HCT116 (cell line): ENCODE data around the gene NECTIN3.

Source experiments
- CEBPB ChIP-seq: IDR thresholded peaks from 2 replicates; pipeline ENCODE4 v1.6.1; 2012; ENCODE audit warnings: low read depth
- EGR1 ChIP-seq: IDR thresholded peaks from 2 replicates; pipeline ENCODE4 v1.6.1; 2012; ENCODE audit warnings: low read depth
- EZH2 ChIP-seq: fragments of 200-600 bp; sonication (generic); IDR thresholded peaks from 2 replicates; pipeline ENCODE4 v1.6.1; 2017; ENCODE audit warnings: antibody characterized with exemption, mixed run types
- EZH2phosphoT487 ChIP-seq: fragments of 200-600 bp; IDR thresholded peaks from 2 replicates; pipeline ENCODE4 v1.6.1; 2018; ENCODE audit warnings: antibody characterized with exemption, borderline replicate concordance
- POLR2A ChIP-seq: IDR thresholded peaks from 2 replicates; pipeline ENCODE4 v1.7.0; 2011; ENCODE audit warnings: borderline replicate concordance; ENCODE audit not compliant: insufficient read depth, insufficient read length; ENCODE audit errors: extremely low read depth
- POLR2AphosphoS5 ChIP-seq: IDR thresholded peaks from 2 replicates; pipeline ENCODE4 v1.6.1; 2011; ENCODE audit warnings: mild to moderate bottlenecking, low read depth, low read length, moderate library complexity
- SIN3A ChIP-seq: IDR thresholded peaks from 2 replicates; pipeline ENCODE4 v1.6.1; 2012; ENCODE audit warnings: low read depth
- SP1 ChIP-seq: IDR thresholded peaks from 2 replicates; pipeline ENCODE4 v1.6.1; 2012; ENCODE audit warnings: low read depth
- TCF7L2 ChIP-seq: IDR thresholded peaks from 2 replicates; pipeline ENCODE4 v1.7.0; 2011; ENCODE audit warnings: borderline replicate concordance, inconsistent platforms; ENCODE audit not compliant: insufficient read depth, insufficient read length; ENCODE audit errors: extremely low read depth
- ZNF274 ChIP-seq: fragments of 200-500 bp; sonication (Bioruptor generic); IDR thresholded peaks from 2 replicates; pipeline ENCODE4 v1.6.1; 2014; ENCODE audit warnings: mild to moderate bottlenecking, low read depth, low read length, inconsistent platforms
- TF ChIP-seq, protein P1 (sequence below), 3 experiments: fragments of 200-600 bp in 1 of 3; sonication (generic) in 1 of 3; IDR thresholded peaks in 2 of 3; conservative IDR thresholded peaks in 1 of 3; 2 replicates each; pipeline ENCODE4 v1.5.1; 2012 to 2017; ENCODE audit warnings: low read depth in 2 of 3, low read length in 2 of 3, antibody characterized with exemption in 1 of 3, borderline replicate concordance in 1 of 3, control low read depth in 1 of 3, mild to moderate bottlenecking in 1 of 3, mixed read lengths in 1 of 3, mixed run types in 1 of 3, moderate library complexity in 1 of 3; ENCODE audit not compliant: insufficient read depth in 1 of 3
- TF ChIP-seq, protein P2 (sequence below): IDR thresholded peaks from 2 replicates; pipeline ENCODE4 v1.6.1; 2012; ENCODE audit warnings: low read depth
- TF ChIP-seq, protein P3 (sequence below): IDR thresholded peaks from 2 replicates; pipeline ENCODE4 v1.6.1; 2012
- TF ChIP-seq, protein P4 (sequence below): IDR thresholded peaks from 2 replicates; pipeline ENCODE4 v1.6.1; 2012

DNA sequence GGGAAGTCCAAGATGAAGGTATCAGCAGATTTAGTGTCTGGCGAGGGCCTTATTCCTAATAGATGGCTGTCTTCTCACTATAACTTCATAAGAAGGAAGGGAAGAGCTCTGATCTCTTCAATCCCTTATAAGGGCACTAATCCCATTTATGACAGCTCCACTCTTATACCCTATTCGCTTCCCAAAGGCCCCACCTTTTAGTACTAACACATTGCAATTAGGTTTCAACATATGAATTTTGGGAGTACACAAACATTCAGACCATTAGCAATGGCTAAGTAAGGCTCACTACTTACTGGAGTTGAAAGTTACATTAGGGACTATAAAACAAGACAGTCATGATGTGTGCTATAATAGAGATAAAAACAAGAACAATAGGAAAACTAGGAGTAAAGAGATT lies 118.9 kb downstream of the NECTIN3 start:
- TF ChIP-seq, protein P1, sequence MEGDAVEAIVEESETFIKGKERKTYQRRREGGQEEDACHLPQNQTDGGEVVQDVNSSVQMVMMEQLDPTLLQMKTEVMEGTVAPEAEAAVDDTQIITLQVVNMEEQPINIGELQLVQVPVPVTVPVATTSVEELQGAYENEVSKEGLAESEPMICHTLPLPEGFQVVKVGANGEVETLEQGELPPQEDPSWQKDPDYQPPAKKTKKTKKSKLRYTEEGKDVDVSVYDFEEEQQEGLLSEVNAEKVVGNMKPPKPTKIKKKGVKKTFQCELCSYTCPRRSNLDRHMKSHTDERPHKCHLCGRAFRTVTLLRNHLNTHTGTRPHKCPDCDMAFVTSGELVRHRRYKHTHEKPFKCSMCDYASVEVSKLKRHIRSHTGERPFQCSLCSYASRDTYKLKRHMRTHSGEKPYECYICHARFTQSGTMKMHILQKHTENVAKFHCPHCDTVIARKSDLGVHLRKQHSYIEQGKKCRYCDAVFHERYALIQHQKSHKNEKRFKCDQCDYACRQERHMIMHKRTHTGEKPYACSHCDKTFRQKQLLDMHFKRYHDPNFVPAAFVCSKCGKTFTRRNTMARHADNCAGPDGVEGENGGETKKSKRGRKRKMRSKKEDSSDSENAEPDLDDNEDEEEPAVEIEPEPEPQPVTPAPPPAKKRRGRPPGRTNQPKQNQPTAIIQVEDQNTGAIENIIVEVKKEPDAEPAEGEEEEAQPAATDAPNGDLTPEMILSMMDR (IDR thresholded peaks at IDR 0.05 in 2 of 3, conservative IDR thresholded peaks at IDR 0.05 in 1 of 3; ENCODE audit: borderline replicate concordance in 1 of 3, insufficient read depth in 1 of 3, low read depth in 2 of 3, low read length in 2 of 3): no peak
- TF ChIP-seq, protein P2, sequence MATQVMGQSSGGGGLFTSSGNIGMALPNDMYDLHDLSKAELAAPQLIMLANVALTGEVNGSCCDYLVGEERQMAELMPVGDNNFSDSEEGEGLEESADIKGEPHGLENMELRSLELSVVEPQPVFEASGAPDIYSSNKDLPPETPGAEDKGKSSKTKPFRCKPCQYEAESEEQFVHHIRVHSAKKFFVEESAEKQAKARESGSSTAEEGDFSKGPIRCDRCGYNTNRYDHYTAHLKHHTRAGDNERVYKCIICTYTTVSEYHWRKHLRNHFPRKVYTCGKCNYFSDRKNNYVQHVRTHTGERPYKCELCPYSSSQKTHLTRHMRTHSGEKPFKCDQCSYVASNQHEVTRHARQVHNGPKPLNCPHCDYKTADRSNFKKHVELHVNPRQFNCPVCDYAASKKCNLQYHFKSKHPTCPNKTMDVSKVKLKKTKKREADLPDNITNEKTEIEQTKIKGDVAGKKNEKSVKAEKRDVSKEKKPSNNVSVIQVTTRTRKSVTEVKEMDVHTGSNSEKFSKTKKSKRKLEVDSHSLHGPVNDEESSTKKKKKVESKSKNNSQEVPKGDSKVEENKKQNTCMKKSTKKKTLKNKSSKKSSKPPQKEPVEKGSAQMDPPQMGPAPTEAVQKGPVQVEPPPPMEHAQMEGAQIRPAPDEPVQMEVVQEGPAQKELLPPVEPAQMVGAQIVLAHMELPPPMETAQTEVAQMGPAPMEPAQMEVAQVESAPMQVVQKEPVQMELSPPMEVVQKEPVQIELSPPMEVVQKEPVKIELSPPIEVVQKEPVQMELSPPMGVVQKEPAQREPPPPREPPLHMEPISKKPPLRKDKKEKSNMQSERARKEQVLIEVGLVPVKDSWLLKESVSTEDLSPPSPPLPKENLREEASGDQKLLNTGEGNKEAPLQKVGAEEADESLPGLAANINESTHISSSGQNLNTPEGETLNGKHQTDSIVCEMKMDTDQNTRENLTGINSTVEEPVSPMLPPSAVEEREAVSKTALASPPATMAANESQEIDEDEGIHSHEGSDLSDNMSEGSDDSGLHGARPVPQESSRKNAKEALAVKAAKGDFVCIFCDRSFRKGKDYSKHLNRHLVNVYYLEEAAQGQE: no peak
- TF ChIP-seq ZNF274 (no peak), TCF7L2 (no peak), POLR2A (no peak), EZH2phosphoT487 (no peak), SIN3A (no peak), POLR2AphosphoS5 (no peak), EZH2 (no peak), EGR1 (no peak), SP1 (no peak), CEBPB (no peak)
- TF ChIP-seq, protein P3, sequence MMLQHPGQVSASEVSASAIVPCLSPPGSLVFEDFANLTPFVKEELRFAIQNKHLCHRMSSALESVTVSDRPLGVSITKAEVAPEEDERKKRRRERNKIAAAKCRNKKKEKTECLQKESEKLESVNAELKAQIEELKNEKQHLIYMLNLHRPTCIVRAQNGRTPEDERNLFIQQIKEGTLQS: no peak
- TF ChIP-seq, protein P4, sequence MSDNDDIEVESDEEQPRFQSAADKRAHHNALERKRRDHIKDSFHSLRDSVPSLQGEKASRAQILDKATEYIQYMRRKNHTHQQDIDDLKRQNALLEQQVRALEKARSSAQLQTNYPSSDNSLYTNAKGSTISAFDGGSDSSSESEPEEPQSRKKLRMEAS: no peak
